Chondrocyte (in vitro differentiated cells): Measurements from ENCODE around the gene TXNRD2. TPM values are rescaled to one million over a fixed set of nuclear protein-coding genes. Genes with fewer than 3 reads are reported as not detected.

Source experiments
- DNase-seq: peaks from one replicate; pipeline ENCODE4 v3.0.0; 2021; ENCODE audit warnings: mixed read lengths, low spot score
- H3K27ac Mint-ChIP-seq: one replicate; pipeline ENCODE4 v1.8.0; 2021; ENCODE audit warnings: mild to moderate bottlenecking, moderate library complexity, mixed read lengths; ENCODE audit not compliant: unreplicated experiment
- H3K27me3 Mint-ChIP-seq: 2 replicates; pipeline ENCODE4 v1.8.0; 2021; ENCODE audit warnings: low read depth, mixed read lengths
- H3K36me3 Mint-ChIP-seq: 2 replicates; pipeline ENCODE4 v1.8.0; 2021; ENCODE audit warnings: low read depth, mixed read lengths
- H3K4me1 Mint-ChIP-seq: 2 replicates; pipeline ENCODE4 v1.8.0; 2021; ENCODE audit warnings: low read depth, mild to moderate bottlenecking, mixed read lengths
- H3K4me3 Mint-ChIP-seq: one replicate; pipeline ENCODE4 v1.8.0; 2021; ENCODE audit warnings: mild to moderate bottlenecking, moderate library complexity, mixed read lengths; ENCODE audit not compliant: unreplicated experiment
- H3K9me3 Mint-ChIP-seq: 2 replicates; pipeline ENCODE4 v1.8.0; 2021; ENCODE audit warnings: low read depth, mixed read lengths
- CTCF ChIP-seq: fragments of 200-600 bp; sonication (generic); IDR thresholded peaks from 2 replicates; pipeline ENCODE4 v1.5.0; 2021; ENCODE audit warnings: antibody characterized with exemption, mild to moderate bottlenecking, moderate library complexity
- total RNA-seq: library from RNA; stranded (reverse); gene quantifications from 3 replicates; pipeline ENCODE4 v1.2.1, GENCODE V29; 2021

Gene TXNRD2
- total RNA-seq, 1 donor from 2014 or later = 14.1 TPM

DNA sequence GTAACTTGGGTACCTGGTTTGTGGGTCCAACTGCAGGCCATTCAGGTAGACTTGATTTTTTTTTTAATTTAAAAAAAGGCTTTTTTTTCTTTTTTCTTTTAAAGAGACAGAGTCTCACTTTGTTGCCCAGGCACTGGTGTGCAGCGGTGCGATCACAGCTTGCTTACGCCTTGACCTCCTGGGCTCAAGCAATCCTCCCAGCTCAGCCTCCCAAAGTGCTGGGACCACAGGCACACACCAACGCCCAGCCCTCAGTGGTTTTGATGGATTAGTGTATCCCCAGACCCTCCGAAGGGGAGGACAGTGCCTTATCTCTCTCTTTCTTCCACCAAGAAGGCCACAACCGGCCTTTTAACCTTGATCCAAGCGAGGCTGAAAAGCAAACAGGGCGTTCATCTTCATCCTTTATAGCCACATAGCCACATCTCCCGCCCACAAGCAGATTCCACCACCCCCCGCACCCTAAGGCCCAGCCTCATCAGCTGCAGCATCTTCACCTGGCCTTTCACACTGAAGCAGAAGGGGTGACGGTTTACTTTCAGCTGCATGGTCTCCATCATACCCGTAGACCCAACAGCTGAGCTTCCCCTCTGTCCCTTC is 17.6 kb downstream of the TXNRD2 start:
- H3K4me1 Mint-ChIP-seq = no peaks in the 10 kb centered on the region
- DNase-seq = no peak
- no peaks in the 10 kb centered on the region for H3K27me3 Mint-ChIP-seq
- H3K27ac Mint-ChIP-seq = no peak overlapping the region
- no peak overlapping the region for H3K4me3 Mint-ChIP-seq
- H3K36me3 Mint-ChIP-seq = no peaks in the 10 kb centered on the region
- TF ChIP-seq CTCF = no peak
- no peaks in the 10 kb centered on the region for H3K9me3 Mint-ChIP-seq

DNA sequence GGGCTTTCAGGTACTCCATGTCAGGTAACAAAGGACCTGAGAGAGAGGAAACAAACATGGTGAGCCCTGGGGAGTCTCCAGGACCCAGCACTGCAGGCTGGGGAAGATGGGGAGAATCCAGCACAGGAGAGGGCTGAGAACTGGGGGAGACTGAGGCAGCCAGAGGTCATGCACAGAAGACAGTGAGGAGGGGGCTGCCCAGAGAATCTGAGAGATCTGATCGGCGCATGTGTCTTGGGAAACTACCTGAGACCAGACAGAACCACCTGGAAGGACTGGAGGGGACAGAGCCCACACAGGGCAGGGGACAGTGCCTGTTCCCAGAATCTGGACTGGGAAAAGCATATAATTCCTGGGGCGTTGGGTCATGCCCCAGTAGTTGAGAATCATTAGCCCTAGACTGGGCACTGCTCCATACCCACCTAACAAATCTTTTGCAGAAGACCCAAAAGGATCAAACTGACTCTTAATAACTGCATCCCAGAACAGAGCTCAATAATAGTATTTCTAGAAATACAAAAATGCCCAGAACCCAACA is 20.0 kb downstream of the TXNRD2 start:
- H3K27ac Mint-ChIP-seq = no peak overlapping the region
- DNase-seq = no peak

DNA sequence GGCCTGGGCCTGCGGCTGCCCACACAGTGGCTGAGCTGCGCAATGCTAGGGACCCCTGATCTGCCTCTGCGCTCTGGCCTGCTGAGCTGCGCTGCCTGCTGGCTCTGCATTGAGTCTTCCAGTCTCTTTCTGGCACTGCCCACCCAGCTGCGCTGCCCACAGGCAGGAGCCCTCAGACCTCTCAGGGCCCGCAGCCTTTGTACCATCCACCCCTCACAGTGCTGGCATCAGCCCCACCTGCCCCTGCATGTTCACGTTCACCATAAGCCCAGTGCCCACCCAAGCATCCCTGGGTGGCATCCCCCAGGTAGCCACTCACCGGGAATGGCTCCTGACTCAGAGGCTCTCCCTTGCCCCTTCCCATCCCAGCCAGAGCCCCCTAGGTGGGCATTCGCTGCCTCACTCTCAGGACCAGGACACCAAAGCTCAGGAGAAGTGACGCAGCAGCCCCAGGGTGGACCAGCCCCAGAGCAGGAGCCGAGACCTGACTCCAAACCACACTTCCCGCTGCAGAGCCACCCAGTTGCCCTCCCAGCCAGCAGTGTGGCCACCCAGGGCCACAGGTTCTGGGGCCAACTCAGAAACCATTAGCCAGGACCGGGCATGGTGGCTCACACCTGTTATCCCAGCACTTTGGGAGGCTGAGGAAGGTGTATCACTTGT is 21.8 kb downstream of the TXNRD2 start:
- H3K9me3 Mint-ChIP-seq = no peaks in the 10 kb centered on the region
- H3K4me3 Mint-ChIP-seq = no peak overlapping the region
- H3K27ac Mint-ChIP-seq = no peak overlapping the region
- no peaks in the 10 kb centered on the region for H3K4me1 Mint-ChIP-seq
- no peak for TF ChIP-seq CTCF
- DNase-seq = no peak
- no peaks in the 10 kb centered on the region for H3K27me3 Mint-ChIP-seq
- H3K36me3 Mint-ChIP-seq = peaks cover 12% of the 10 kb centered on the region

More for the DNA sequence above, 20.0 kb downstream of the TXNRD2 start:
- Mint-ChIP-seq H3K9me3 (no peaks in the 10 kb centered on the region), H3K36me3 (peaks cover 4% of the 10 kb centered on the region), H3K4me3 (no peak overlapping the region), H3K4me1 (no peaks in the 10 kb centered on the region), H3K27me3 (no peaks in the 10 kb centered on the region)
- no peak for TF ChIP-seq CTCF

DNA sequence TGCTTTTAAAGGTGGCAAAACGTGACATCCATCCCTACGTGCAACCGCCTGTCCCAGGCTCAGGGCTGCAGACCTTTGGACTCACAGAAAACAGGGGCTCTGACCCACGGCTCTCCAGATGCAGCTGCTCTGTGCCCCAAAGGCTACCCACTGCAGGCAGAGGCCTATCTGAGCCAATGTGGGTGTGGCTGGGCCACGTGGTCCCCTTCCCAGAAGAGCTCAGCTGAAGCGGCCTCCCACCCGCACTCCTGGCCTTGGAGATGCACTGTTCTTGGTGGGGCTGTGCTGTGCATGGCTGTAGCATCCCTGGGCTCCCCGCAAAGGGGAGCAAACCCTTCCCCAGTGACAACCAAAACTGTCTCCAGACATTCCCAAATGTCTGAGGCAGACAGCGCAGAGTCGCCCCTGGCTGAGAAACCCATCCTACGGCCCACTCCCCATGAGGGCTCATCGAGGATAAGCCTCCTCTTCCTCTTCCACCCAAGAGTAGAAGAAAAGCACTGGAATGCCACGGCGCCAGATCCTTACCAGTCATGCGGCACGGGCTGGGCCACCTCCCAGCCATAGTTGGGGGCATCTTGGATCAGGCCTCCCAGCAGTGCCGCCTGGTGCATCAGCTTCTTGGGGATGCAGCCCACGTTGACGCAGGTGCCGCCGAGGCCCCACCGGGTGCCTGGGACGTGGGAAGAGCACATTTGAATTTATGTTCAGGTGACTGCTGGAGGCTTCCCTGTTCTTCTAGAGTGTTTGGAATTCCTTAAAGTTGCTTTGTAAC is 23.1 kb downstream of the TXNRD2 start:
- H3K36me3 Mint-ChIP-seq = peaks cover 25% of the 10 kb centered on the region
- no peak overlapping the region for H3K4me3 Mint-ChIP-seq
- H3K4me1 Mint-ChIP-seq = no peaks in the 10 kb centered on the region
- H3K27me3 Mint-ChIP-seq = no peaks in the 10 kb centered on the region
- no peak for TF ChIP-seq CTCF
- DNase-seq = no peak
- H3K27ac Mint-ChIP-seq = no peak overlapping the region
- H3K9me3 Mint-ChIP-seq = no peaks in the 10 kb centered on the region

DNA sequence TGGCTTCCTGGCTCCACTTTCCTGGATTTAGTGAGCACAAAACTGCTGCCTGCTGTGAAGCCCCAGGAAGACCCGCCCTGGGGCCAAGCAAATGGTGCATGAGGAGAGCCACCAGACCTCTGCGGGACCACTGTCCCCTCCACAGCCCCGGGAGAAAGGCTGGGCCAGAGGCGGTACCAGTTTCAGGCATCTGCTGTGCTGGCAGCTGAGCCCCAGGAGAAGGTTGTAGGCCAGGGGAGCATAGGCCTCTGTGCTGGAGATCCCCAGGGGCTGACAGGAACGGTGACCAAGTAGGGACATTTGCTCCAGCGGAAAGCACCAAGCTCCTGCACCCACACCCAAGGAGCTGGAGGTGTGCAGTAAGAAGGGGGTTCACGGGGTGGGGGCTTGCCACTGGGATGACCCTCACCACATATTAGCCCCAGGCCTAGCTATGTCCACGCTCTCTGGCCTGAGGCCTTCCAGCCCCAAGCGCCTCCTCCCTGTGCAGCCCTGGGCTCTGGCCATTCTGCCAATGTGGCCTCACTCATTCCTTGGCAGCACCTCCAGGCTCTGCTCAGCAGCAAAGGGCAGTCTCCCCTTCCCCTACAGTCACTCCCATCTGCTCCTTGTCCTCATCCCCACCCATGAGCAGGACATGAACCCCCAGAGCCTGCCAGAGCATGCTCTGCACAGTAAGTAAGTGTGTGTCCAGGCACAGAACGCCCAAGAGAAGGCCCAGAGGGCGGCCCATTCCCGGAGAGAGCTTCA is 24.1 kb downstream of the TXNRD2 start:
- no peak for DNase-seq
- Mint-ChIP-seq H3K4me3 (no peak overlapping the region), H3K27ac (no peak overlapping the region)

More for the DNA sequence above, 24.1 kb downstream of the TXNRD2 start:
- Mint-ChIP-seq H3K36me3 (peaks cover 26% of the 10 kb centered on the region), H3K27me3 (no peaks in the 10 kb centered on the region), H3K9me3 (no peaks in the 10 kb centered on the region), H3K4me1 (no peaks in the 10 kb centered on the region)
- no peak for TF ChIP-seq CTCF
